HG02840 (cell line): ENCODE results near the gene ANLN.
"Not testable (repeated sequence)": the region's sequence is repeated elsewhere in the genome, so short reads cannot be mapped to it uniquely, and the experiment has no call there.

ENCODE experiments used
- ATAC-seq: cut with Tn5 transposase; IDR thresholded peaks from one replicate; pipeline ENCODE4 v1.9.1; 2021; ENCODE audit warnings: mild to moderate bottlenecking, moderate library complexity, moderate number of reproducible peaks; ENCODE audit not compliant: unreplicated experiment, low FRiP score

ANLN gene

DNA sequence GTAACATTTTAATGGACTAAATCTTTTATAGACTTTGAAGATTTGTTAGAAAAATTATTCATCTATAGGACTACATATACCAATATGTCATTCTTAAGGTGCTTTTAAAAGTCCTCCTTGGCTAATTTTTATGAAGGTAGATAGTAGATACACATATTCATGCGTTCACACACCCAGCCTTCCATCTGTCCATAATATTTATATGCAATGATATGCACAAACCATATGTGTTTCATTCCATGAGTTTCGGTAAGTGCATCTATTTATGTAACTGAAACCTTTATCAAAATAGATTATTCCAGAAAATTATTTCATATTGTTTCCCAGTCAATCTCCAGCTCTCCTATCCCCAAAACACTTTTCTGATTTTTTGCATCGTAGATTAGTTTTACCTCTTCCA lies 101.7 kb downstream of the ANLN start:
- ATAC-seq, result no peak

- no peak for ATAC-seq
Observed at GRCh38 chr7:36496576-36496975, 106.9 kb downstream of the ANLN start.

GRCh38 chr7:36497176-36497575 lies 107.5 kb downstream of the ANLN start:
- ATAC-seq, result not testable (repeated sequence)

- ATAC-seq, result no peak
Observed at GRCh38 chr7:36497775-36498174, 108.1 kb downstream of the ANLN start.
